ENCODE measurements around the gene MAGI2.
"Not testable (repeated sequence)": the region's sequence is repeated elsewhere in the genome, so short reads cannot be mapped to it uniquely, and the experiment has no call there.

The MAGI2 gene

GRCh38 chr7:79064187-79064823, 389.2 kb downstream of the MAGI2 start:
- DNase-seq (ENCODE audit: low read depth in 4 of 4, low spot score in 1 of 4): no peak

GRCh38 chr7:79063019-79063698, 390.3 kb downstream of the MAGI2 start:
- DNase-seq (ENCODE audit: low read depth in 4 of 4, low spot score in 1 of 4): no peak

GRCh38 chr7:79060498-79060897, 393.0 kb downstream of the MAGI2 start:
- DNase-seq (ENCODE audit: low read depth in 4 of 4, low spot score in 1 of 4): no peak

- DNase-seq (ENCODE audit: low read depth in 4 of 4, low spot score in 1 of 4): no peak
These were observed 397.6 kb downstream of the MAGI2 start for GRCh38 chr7:79055722-79056415.

GRCh38 chr7:79051915-79052314, 401.6 kb downstream of the MAGI2 start:
- DNase-seq (ENCODE audit: low read depth in 4 of 4, low spot score in 1 of 4): no peak

GRCh38 chr7:79050603-79051002, 402.9 kb downstream of the MAGI2 start:
- DNase-seq (ENCODE audit: low read depth in 4 of 4, low spot score in 1 of 4): no peak

GRCh38 chr7:79046061-79046460, 407.4 kb downstream of the MAGI2 start:
- no peak for DNase-seq (ENCODE audit: low read depth in 4 of 4, low spot score in 1 of 4)

GRCh38 chr7:79037001-79037400, 416.5 kb downstream of the MAGI2 start:
- no peak for DNase-seq (ENCODE audit: low read depth in 4 of 4, low spot score in 1 of 4)

- DNase-seq (ENCODE audit: low read depth in 4 of 4, low spot score in 1 of 4): no peak
These were observed 417.1 kb downstream of the MAGI2 start for GRCh38 chr7:79036356-79036755.

- DNase-seq (ENCODE audit: low read depth in 4 of 4, low spot score in 1 of 4): no peak
These were observed 417.6 kb downstream of the MAGI2 start for GRCh38 chr7:79035858-79036257.

GRCh38 chr7:79034730-79035129, 418.7 kb downstream of the MAGI2 start:
- no peak for DNase-seq (ENCODE audit: low read depth in 4 of 4, low spot score in 1 of 4)

GRCh38 chr7:79019711-79020110, 433.8 kb downstream of the MAGI2 start:
- DNase-seq (ENCODE audit: low read depth in 4 of 4, low spot score in 1 of 4): not testable (repeated sequence)

- DNase-seq (ENCODE audit: low read depth in 4 of 4, low spot score in 1 of 4): no peak
These were observed 441.5 kb downstream of the MAGI2 start for GRCh38 chr7:79011921-79012320.

GRCh38 chr7:79009647-79010046, 443.8 kb downstream of the MAGI2 start:
- DNase-seq (ENCODE audit: low read depth in 4 of 4, low spot score in 1 of 4): no peak

- no peak for DNase-seq (ENCODE audit: low read depth in 4 of 4, low spot score in 1 of 4)
These were observed 444.7 kb downstream of the MAGI2 start for GRCh38 chr7:79008786-79009185.

- no peak for DNase-seq (ENCODE audit: low read depth in 4 of 4, low spot score in 1 of 4)
These were observed 457.5 kb downstream of the MAGI2 start for GRCh38 chr7:78996013-78996412.

GRCh38 chr7:78993341-78993740, 460.1 kb downstream of the MAGI2 start:
- DNase-seq (ENCODE audit: low read depth in 4 of 4, low spot score in 1 of 4): no peak

- no peak for DNase-seq (ENCODE audit: low read depth in 4 of 4, low spot score in 1 of 4)
These were observed 468.0 kb downstream of the MAGI2 start for GRCh38 chr7:78985509-78985908.

- DNase-seq (ENCODE audit: low read depth in 4 of 4, low spot score in 1 of 4): no peak
These were observed 470.0 kb downstream of the MAGI2 start for GRCh38 chr7:78983483-78983882.

GRCh38 chr7:78970440-78970916, 483.0 kb downstream of the MAGI2 start:
- no peak for DNase-seq (ENCODE audit: low read depth in 4 of 4, low spot score in 1 of 4)

- DNase-seq (ENCODE audit: low read depth in 4 of 4, low spot score in 1 of 4): no peak
These were observed 484.5 kb downstream of the MAGI2 start for GRCh38 chr7:78968951-78969350.

GRCh38 chr7:78967561-78967960, 485.9 kb downstream of the MAGI2 start:
- not testable (repeated sequence) for DNase-seq (ENCODE audit: low read depth in 4 of 4, low spot score in 1 of 4)
